Mesenchymal stem cell (in vitro differentiated cells and primary cell): Measurements from ENCODE around the gene MSI2.
"Not testable (repeated sequence)": the region's sequence is repeated elsewhere in the genome, so short reads cannot be mapped to it uniquely, and the experiment has no call there.

Experiments used
- DNase-seq: peaks from one replicate; pipeline ENCODE4 v3.0.0-alpha.2; 2013
- H2AFZ ChIP-seq: one replicate; pipeline ENCODE4 v1.6.1; 2013; ENCODE audit warnings: low read depth, mild to moderate bottlenecking, control low read depth, inconsistent platforms, low read length, moderate library complexity
- H2AK5ac ChIP-seq: 2 replicates; pipeline ENCODE4 v1.6.1; 2013; ENCODE audit warnings: low read length, moderate library complexity, mild to moderate bottlenecking, inconsistent platforms; ENCODE audit not compliant: severe bottlenecking
- H2BK120ac ChIP-seq: one replicate; pipeline ENCODE4 v1.6.1; 2013; ENCODE audit warnings: low read depth, mild to moderate bottlenecking, inconsistent platforms, low read length, moderate library complexity
- H2BK12ac ChIP-seq, 2 experiments: one replicate each; pipeline ENCODE4 v1.6.1; 2013; ENCODE audit warnings: inconsistent platforms in 2 of 2, low read length in 2 of 2, mild to moderate bottlenecking in 2 of 2, moderate library complexity in 2 of 2, control low read depth in 1 of 2
- H2BK15ac ChIP-seq: one replicate; pipeline ENCODE4 v1.6.1; 2013; ENCODE audit warnings: mild to moderate bottlenecking, low read depth, inconsistent platforms; ENCODE audit not compliant: poor library complexity, severe bottlenecking
- H2BK5ac ChIP-seq: 2 replicates; pipeline ENCODE4 v1.6.1; 2013; ENCODE audit warnings: low read depth, mild to moderate bottlenecking, low read length, control low read depth, inconsistent platforms; ENCODE audit not compliant: poor library complexity, severe bottlenecking
- H3K14ac ChIP-seq, 2 experiments: one replicate each; pipeline ENCODE4 v1.6.1; 2013; ENCODE audit warnings: inconsistent platforms in 2 of 2, low read length in 2 of 2, control low read depth in 1 of 2, mild to moderate bottlenecking in 1 of 2, moderate library complexity in 1 of 2
- H3K18ac ChIP-seq, 2 experiments: one replicate each; pipeline ENCODE4 v1.6.1; 2013; ENCODE audit warnings: inconsistent platforms in 2 of 2, low read length in 2 of 2, control low read depth in 1 of 2, low read depth in 1 of 2, mild to moderate bottlenecking in 1 of 2
- H3K23ac ChIP-seq, 2 experiments: one replicate each; pipeline ENCODE4 v1.6.1; 2013; ENCODE audit warnings: inconsistent platforms in 2 of 2, low read length in 2 of 2, mild to moderate bottlenecking in 2 of 2, moderate library complexity in 2 of 2, control low read depth in 1 of 2
- H3K27ac ChIP-seq: 2 replicates; pipeline ENCODE4 v1.5.1; 2013; ENCODE audit warnings: mild to moderate bottlenecking, moderate library complexity, low read length, control low read depth, inconsistent platforms; ENCODE audit not compliant: poor library complexity, severe bottlenecking
- H3K27me3 ChIP-seq, 2 experiments: 2 replicates each; pipeline versions ENCODE4 v1.6.1 to v1.7.0; 2013; ENCODE audit warnings: low read length in 2 of 2, mild to moderate bottlenecking in 2 of 2, moderate library complexity in 2 of 2, control low read depth in 1 of 2, inconsistent platforms in 1 of 2; ENCODE audit not compliant: control insufficient read depth in 1 of 2, insufficient read depth in 1 of 2
- H3K36me3 ChIP-seq, 2 experiments: 2 replicates each; pipeline versions ENCODE4 v1.6.1 to v1.7.0; 2013; ENCODE audit warnings: low read length in 2 of 2, control low read depth in 1 of 2, inconsistent platforms in 1 of 2, low read depth in 1 of 2, mild to moderate bottlenecking in 1 of 2; ENCODE audit not compliant: insufficient read depth in 2 of 2, control insufficient read depth in 1 of 2
- H3K4ac ChIP-seq, 2 experiments: one replicate each; pipeline ENCODE4 v1.6.1; 2013; ENCODE audit warnings: inconsistent platforms in 2 of 2, low read length in 2 of 2, mild to moderate bottlenecking in 2 of 2, moderate library complexity in 2 of 2, control low read depth in 1 of 2, low read depth in 1 of 2
- H3K4me1 ChIP-seq: 2 replicates; pipeline ENCODE4 v1.6.1; 2013; ENCODE audit warnings: low read depth, low read length, control low read depth; ENCODE audit not compliant: control insufficient read depth, insufficient read depth
- H3K4me2 ChIP-seq: 2 replicates; pipeline ENCODE4 v1.6.1; 2013; ENCODE audit warnings: low read length, mild to moderate bottlenecking, inconsistent platforms; ENCODE audit not compliant: poor library complexity, severe bottlenecking
- H3K4me3 ChIP-seq, 2 experiments: 2 replicates each; pipeline versions ENCODE4 v1.5.1 to v1.7.0; 2013; ENCODE audit warnings: low read length in 2 of 2, mild to moderate bottlenecking in 2 of 2, control low read depth in 1 of 2, low read depth in 1 of 2; ENCODE audit not compliant: insufficient read depth in 1 of 2
- H3K79me1 ChIP-seq: replicated peaks from 2 replicates; pipeline ENCODE4 v1.6.1; 2013; ENCODE audit warnings: mild to moderate bottlenecking, control low read depth, low read length, inconsistent platforms; ENCODE audit not compliant: poor library complexity, severe bottlenecking
- H3K9ac ChIP-seq: 2 replicates; pipeline ENCODE4 v1.7.0; 2013; ENCODE audit warnings: mild to moderate bottlenecking, low read length, moderate library complexity
- H3K9me3 ChIP-seq: 2 replicates; pipeline ENCODE4 v1.7.0; 2013; ENCODE audit warnings: mild to moderate bottlenecking, low read length; ENCODE audit not compliant: control insufficient read depth
- H4K8ac ChIP-seq: one replicate; pipeline ENCODE4 v1.6.1; 2013; ENCODE audit warnings: inconsistent platforms, mild to moderate bottlenecking, low read length, moderate library complexity
- H4K91ac ChIP-seq: one replicate; pipeline ENCODE4 v1.6.1; 2013; ENCODE audit warnings: mild to moderate bottlenecking, low read length, inconsistent platforms
- WGBS: methylation state at CpG from one replicate; pipeline ENCODE4 v1.1.7; 2013; ENCODE audit warnings: mixed read lengths; 5-methylcytosine and 5-hydroxymethylcytosine counted together

The MSI2 gene

DNA sequence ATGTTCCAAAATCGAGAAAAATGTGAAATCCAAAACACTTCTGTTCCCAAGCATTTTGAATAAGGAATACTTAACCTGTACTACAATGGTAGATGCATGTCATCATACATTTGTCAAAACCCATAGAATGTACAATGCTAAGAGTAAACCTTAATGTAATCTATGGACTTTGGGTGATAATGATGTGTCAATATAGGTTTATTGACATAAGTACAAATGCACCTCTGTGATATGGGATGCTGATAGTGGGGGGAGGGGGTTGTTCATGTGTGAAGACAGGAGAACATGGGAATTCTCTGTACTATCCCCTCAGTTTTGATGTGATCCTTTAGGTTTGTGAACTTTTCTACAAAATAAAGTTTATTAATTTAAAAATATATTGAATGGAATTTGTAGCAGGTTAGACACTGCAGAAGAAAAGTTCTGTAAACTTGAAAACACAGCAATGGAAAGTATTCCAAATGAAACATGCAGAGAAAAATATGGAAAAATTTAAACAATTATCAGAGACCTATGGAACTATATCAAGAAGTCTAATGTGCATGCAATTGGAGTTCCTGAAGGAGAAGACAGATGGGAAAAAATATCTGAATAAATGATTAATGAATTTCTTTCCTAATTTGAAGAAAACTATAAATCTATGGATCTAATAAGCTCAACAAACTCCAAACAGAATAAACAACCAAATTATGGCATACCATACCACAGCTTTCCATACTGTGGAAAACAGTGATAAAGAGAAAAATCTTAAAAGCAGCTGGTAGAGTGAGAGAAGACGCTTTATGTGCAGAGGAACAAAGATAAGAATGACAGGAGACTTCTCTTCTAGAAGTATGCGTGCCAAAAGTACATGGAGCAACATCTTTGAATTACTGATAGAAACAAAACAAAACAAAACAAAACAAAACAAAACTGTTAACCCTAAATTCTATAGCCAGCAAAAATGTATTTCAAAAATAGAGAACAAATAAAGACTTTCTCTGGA lies 34.7 kb upstream of the MSI2 start:
- H3K23ac ChIP-seq: no peak overlapping the region
- WGBS: 60% methylated on average over 2 of the region's 3 CpGs
- no peak for DNase-seq

GRCh38 chr17:57222422-57222821 lies 33.9 kb upstream of the MSI2 start:
- not testable (repeated sequence) for DNase-seq, H3K79me1 ChIP-seq, H3K36me3 ChIP-seq, H4K8ac ChIP-seq, H3K18ac ChIP-seq, H3K23ac ChIP-seq, H3K9ac ChIP-seq, H3K27me3 ChIP-seq, H2BK12ac ChIP-seq, H3K4me3 ChIP-seq, H3K14ac ChIP-seq, H2AFZ ChIP-seq, H2BK15ac ChIP-seq, H3K27ac ChIP-seq, H3K4me2 ChIP-seq, H2BK5ac ChIP-seq, H4K91ac ChIP-seq, H3K4me1 ChIP-seq, H3K4ac ChIP-seq, H2AK5ac ChIP-seq, H2BK120ac ChIP-seq
- peaks cover 13% of the 10 kb centered on the region for H3K9me3 ChIP-seq
- WGBS: no CpG with 5 or more reads among the region's 1 CpG

More for the DNA sequence above, 34.7 kb upstream of the MSI2 start:
- H3K36me3 ChIP-seq: no peaks in the 10 kb centered on the region
- no peak overlapping the region for H2BK5ac ChIP-seq
- peaks cover 13% of the 10 kb centered on the region for H3K9me3 ChIP-seq
- no peak overlapping the region for H2BK120ac ChIP-seq
- H3K9ac ChIP-seq: no peak overlapping the region
- no peak overlapping the region for H3K27ac ChIP-seq
- no peak overlapping the region for H3K4ac ChIP-seq
- peaks cover 0 to 3% of the 10 kb centered on the region in 2 experiments for H3K27me3 ChIP-seq
- no peak overlapping the region for H4K91ac ChIP-seq
- H2AK5ac ChIP-seq: no peak overlapping the region
- no peaks in the 10 kb centered on the region for H3K4me1 ChIP-seq
- H3K4me3 ChIP-seq: no peak overlapping the region
- H3K4me2 ChIP-seq: no peak overlapping the region
- no peak overlapping the region for H3K18ac ChIP-seq
- H2BK12ac ChIP-seq: no peak overlapping the region
- H3K14ac ChIP-seq: no peak overlapping the region
- H3K79me1 ChIP-seq: no peaks in the 10 kb centered on the region
- no peak overlapping the region for H2BK15ac ChIP-seq
- no peak overlapping the region for H2AFZ ChIP-seq
- no peak overlapping the region for H4K8ac ChIP-seq

- H3K4me2 ChIP-seq: no peak overlapping the region
- H3K14ac ChIP-seq: no peak overlapping the region
- H3K9ac ChIP-seq: no peak overlapping the region
- H2BK120ac ChIP-seq: no peak overlapping the region
- no peak overlapping the region for H2BK5ac ChIP-seq
- H3K27ac ChIP-seq: no peak overlapping the region
- no peak overlapping the region for H3K4ac ChIP-seq
- H3K79me1 ChIP-seq: no peaks in the 10 kb centered on the region
- H2AK5ac ChIP-seq: no peak overlapping the region
- no peaks in the 10 kb centered on the region for H3K4me1 ChIP-seq
- H3K36me3 ChIP-seq: no peaks in the 10 kb centered on the region
- no peak overlapping the region for H2AFZ ChIP-seq
- H2BK15ac ChIP-seq: no peak overlapping the region
- DNase-seq: no peak
- H3K18ac ChIP-seq: no peak overlapping the region
- H4K8ac ChIP-seq: no peak overlapping the region
- peaks cover 0 to 5% of the 10 kb centered on the region in 2 experiments for H3K27me3 ChIP-seq
- H4K91ac ChIP-seq: no peak overlapping the region
- H2BK12ac ChIP-seq: no peak overlapping the region
- no peak overlapping the region for H3K4me3 ChIP-seq
- peaks cover 14% of the 10 kb centered on the region for H3K9me3 ChIP-seq
- no CpG with 5 or more reads among the region's 2 CpGs for WGBS
- H3K23ac ChIP-seq: no peak overlapping the region
These were observed 31.2 kb upstream of the MSI2 start for GRCh38 chr17:57225127-57225526.

DNA sequence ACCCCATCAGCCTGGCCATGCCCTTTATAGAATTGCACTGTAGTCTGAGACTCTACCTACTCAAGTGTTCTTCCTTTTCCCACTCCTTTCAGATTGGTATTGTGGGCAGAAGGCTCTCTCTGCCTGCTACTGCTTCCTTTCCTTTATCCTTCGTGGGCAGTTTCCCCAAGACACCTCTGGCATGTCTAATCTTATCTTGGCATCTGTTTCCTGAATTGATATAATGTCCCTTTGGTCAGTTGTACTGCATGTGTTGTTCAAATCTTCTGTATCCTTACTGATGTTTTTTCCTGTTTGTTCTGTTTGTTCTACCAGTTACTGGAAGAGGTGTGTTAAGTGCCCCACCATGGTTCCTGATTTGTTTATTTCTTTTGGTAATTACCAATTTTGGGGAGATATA lies 29.5 kb upstream of the MSI2 start:
- no peak overlapping the region for H2BK12ac ChIP-seq

More for the DNA sequence above, 29.5 kb upstream of the MSI2 start:
- no peak overlapping the region for H2BK120ac ChIP-seq
- no peaks in the 10 kb centered on the region for H3K79me1 ChIP-seq
- no peak overlapping the region for H4K8ac ChIP-seq
- no peaks in the 10 kb centered on the region for H3K36me3 ChIP-seq
- H3K4ac ChIP-seq: no peak overlapping the region
- no peak overlapping the region for H3K23ac ChIP-seq
- no peak overlapping the region for H3K18ac ChIP-seq
- no peak overlapping the region for H3K4me2 ChIP-seq
- H4K91ac ChIP-seq: no peak overlapping the region
- H2BK5ac ChIP-seq: no peak overlapping the region
- no peak overlapping the region for H3K9ac ChIP-seq
- H2AFZ ChIP-seq: no peak overlapping the region
- H3K27me3 ChIP-seq: peaks cover under 1 to 5% of the 10 kb centered on the region in 2 experiments
- H3K4me3 ChIP-seq: no peak overlapping the region
- H3K4me1 ChIP-seq: no peaks in the 10 kb centered on the region
- H3K27ac ChIP-seq: no peak overlapping the region
- peaks cover 5% of the 10 kb centered on the region for H3K9me3 ChIP-seq
- no peak overlapping the region for H2BK15ac ChIP-seq
- 33% methylated on average over 1 of the region's 1 CpG for WGBS
- DNase-seq: no peak
- no peak overlapping the region for H3K14ac ChIP-seq
- no peak overlapping the region for H2AK5ac ChIP-seq
